ENCODE results near the gene ERVH48-1.
"Not testable (repeated sequence)": the region's sequence is repeated elsewhere in the genome, so short reads cannot be mapped to it uniquely, and the experiment has no call there.

GRCh38 chr21:42951193-42951592 is 25.8 kb upstream of the ERVH48-1 start:
- not testable (repeated sequence) for TF ChIP-seq CTCF, POLR2A (IDR thresholded peaks at IDR 0.05)

All from transverse colon (tissue), 3 donors.